Measurements from ENCODE around the gene PTCH1. TPM values are rescaled to one million over a fixed set of nuclear protein-coding genes. Genes with fewer than 3 reads are reported as not detected.

The PTCH1 gene
- polyA plus RNA-seq, 1 of the 3 experiments (the other 2 are of a cell fraction) = 3.3 TPM

- TF ChIP-seq REST (IDR thresholded peaks at IDR 0.05; ENCODE audit: low read depth, low read length) = no peak
- TF ChIP-seq MXI1 (IDR thresholded peaks at IDR 0.05; ENCODE audit: low read depth, low read length) = no peak
- TF ChIP-seq, protein P1, sequence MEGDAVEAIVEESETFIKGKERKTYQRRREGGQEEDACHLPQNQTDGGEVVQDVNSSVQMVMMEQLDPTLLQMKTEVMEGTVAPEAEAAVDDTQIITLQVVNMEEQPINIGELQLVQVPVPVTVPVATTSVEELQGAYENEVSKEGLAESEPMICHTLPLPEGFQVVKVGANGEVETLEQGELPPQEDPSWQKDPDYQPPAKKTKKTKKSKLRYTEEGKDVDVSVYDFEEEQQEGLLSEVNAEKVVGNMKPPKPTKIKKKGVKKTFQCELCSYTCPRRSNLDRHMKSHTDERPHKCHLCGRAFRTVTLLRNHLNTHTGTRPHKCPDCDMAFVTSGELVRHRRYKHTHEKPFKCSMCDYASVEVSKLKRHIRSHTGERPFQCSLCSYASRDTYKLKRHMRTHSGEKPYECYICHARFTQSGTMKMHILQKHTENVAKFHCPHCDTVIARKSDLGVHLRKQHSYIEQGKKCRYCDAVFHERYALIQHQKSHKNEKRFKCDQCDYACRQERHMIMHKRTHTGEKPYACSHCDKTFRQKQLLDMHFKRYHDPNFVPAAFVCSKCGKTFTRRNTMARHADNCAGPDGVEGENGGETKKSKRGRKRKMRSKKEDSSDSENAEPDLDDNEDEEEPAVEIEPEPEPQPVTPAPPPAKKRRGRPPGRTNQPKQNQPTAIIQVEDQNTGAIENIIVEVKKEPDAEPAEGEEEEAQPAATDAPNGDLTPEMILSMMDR (IDR thresholded peaks at IDR 0.05) = no peak
Observed at GRCh38 chr9:95561913-95562312, 45.1 kb upstream of the PTCH1 start (continued).

- Histone ChIP-seq H3F3A (replicated peaks; ENCODE audit: insufficient read depth) (no peaks in the 10 kb centered on the region), H3K4me2 (no peak overlapping the region), H3K36me3 (replicated peaks in 1 of 2; ENCODE audit: control insufficient read depth in 1 of 2, insufficient read depth in 2 of 2, low read length in 1 of 2) (no peaks in the 10 kb centered on the region), H3K4me1 (ENCODE audit: control insufficient read depth in 1 of 2, insufficient read depth in 2 of 2, low read depth in 1 of 2, low read length in 1 of 2) (no peaks in the 10 kb centered on the region), H3K4me3 (ENCODE audit: low read depth in 2 of 2, low read length in 1 of 2) (no peak overlapping the region), H3K9me2 (no peaks in the 10 kb centered on the region), H3K9ac (no peak overlapping the region), H3K9me3 (no peaks in the 10 kb centered on the region), H3K27me3 (ENCODE audit: insufficient read depth) (no peaks in the 10 kb centered on the region), H4K20me1 (ENCODE audit: insufficient read depth) (no peaks in the 10 kb centered on the region), H3K79me2 (ENCODE audit: insufficient read depth) (no peaks in the 10 kb centered on the region), H2AFZ (ENCODE audit: low read depth) (no peak overlapping the region), H3K27ac (ENCODE audit: low read depth in 2 of 2, low read length in 1 of 2) (no peak overlapping the region)
- POLR2A ChIA-PET = no interaction called here
- TF ChIP-seq ZBTB33 (IDR thresholded peaks at IDR 0.05; ENCODE audit: borderline replicate concordance, low read depth) (no peak), RCOR1 (IDR thresholded peaks at IDR 0.05; ENCODE audit: low read length) (no peak), TAF1 (IDR thresholded peaks at IDR 0.05; ENCODE audit: borderline replicate concordance, low read depth, low read length) (no peak)
- DNase-seq = no peak
- CTCF ChIA-PET = no interaction called here
- 76% methylated on average over 11 of the region's 11 CpGs for WGBS (ENCODE audit: low lambda C conversion rate)
Observed at GRCh38 chr9:95557142-95557541, 40.4 kb upstream of the PTCH1 start.

GRCh38 chr9:95556521-95556920 lies 39.8 kb upstream of the PTCH1 start:
- Histone ChIP-seq H3K79me2 (ENCODE audit: insufficient read depth) (no peaks in the 10 kb centered on the region), H3K27me3 (ENCODE audit: insufficient read depth) (no peaks in the 10 kb centered on the region), H2AFZ (ENCODE audit: low read depth) (no peak overlapping the region), H3F3A (replicated peaks; ENCODE audit: insufficient read depth) (no peaks in the 10 kb centered on the region), H4K20me1 (ENCODE audit: insufficient read depth) (no peaks in the 10 kb centered on the region), H3K4me2 (no peak overlapping the region), H3K4me3 (ENCODE audit: low read depth in 2 of 2, low read length in 1 of 2) (no peak overlapping the region), H3K9me2 (no peaks in the 10 kb centered on the region), H3K36me3 (replicated peaks in 1 of 2; ENCODE audit: control insufficient read depth in 1 of 2, insufficient read depth in 2 of 2, low read length in 1 of 2) (no peaks in the 10 kb centered on the region), H3K9ac (no peak overlapping the region), H3K4me1 (ENCODE audit: control insufficient read depth in 1 of 2, insufficient read depth in 2 of 2, low read depth in 1 of 2, low read length in 1 of 2) (no peaks in the 10 kb centered on the region), H3K9me3 (no peaks in the 10 kb centered on the region), H3K27ac (ENCODE audit: low read depth in 2 of 2, low read length in 1 of 2) (no peak overlapping the region)
- POLR2A ChIA-PET = no interaction called here
- DNase-seq = no peak
- whole genome bisulfite sequencing (ENCODE audit: low lambda C conversion rate) = 90% methylated on average over 10 of the region's 10 CpGs
- CTCF ChIA-PET = no interaction called here
- TF ChIP-seq, protein P2, sequence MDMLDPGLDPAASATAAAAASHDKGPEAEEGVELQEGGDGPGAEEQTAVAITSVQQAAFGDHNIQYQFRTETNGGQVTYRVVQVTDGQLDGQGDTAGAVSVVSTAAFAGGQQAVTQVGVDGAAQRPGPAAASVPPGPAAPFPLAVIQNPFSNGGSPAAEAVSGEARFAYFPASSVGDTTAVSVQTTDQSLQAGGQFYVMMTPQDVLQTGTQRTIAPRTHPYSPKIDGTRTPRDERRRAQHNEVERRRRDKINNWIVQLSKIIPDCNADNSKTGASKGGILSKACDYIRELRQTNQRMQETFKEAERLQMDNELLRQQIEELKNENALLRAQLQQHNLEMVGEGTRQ (IDR thresholded peaks at IDR 0.05; ENCODE audit: borderline replicate concordance, low read depth, low read length) = no peak
- TF ChIP-seq EZH2phosphoT487 (IDR thresholded peaks at IDR 0.05; ENCODE audit: borderline replicate concordance, low read depth) = no peak
- TF ChIP-seq TAF1 (IDR thresholded peaks at IDR 0.05; ENCODE audit: borderline replicate concordance, low read depth, low read length) = no peak
- no peak for TF ChIP-seq YY1 (IDR thresholded peaks at IDR 0.05; ENCODE audit: low read depth)
- TF ChIP-seq RAD21 (IDR thresholded peaks at IDR 0.05; ENCODE audit: low read length) = no peak
- TF ChIP-seq, protein P1 (IDR thresholded peaks at IDR 0.05) = no peak
- TF ChIP-seq, protein P3, sequence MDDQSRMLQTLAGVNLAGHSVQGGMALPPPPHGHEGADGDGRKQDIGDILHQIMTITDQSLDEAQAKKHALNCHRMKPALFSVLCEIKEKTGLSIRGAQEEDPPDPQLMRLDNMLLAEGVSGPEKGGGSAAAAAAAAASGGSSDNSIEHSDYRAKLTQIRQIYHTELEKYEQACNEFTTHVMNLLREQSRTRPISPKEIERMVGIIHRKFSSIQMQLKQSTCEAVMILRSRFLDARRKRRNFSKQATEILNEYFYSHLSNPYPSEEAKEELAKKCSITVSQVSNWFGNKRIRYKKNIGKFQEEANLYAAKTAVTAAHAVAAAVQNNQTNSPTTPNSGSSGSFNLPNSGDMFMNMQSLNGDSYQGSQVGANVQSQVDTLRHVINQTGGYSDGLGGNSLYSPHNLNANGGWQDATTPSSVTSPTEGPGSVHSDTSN (IDR thresholded peaks at IDR 0.05) = no peak
